ENCODE results near the gene ZMIZ1.

Gene ZMIZ1

GRCh38 chr10:79038104-79038840, 30.5 kb upstream of the ZMIZ1 start:
- Histone ChIP-seq H3K9me3 (ENCODE audit: insufficient read depth, low read depth, low read length) (no peaks in the 10 kb centered on the region), H3K27me3 (ENCODE audit: insufficient read depth, low read length, poor library complexity, severe bottlenecking) (no peaks in the 10 kb centered on the region), H4K20me1 (ENCODE audit: insufficient read depth, low read length, poor library complexity, severe bottlenecking) (no peaks in the 10 kb centered on the region), H2AFZ (ENCODE audit: low read length) (peak overlapping the region; percentile 39; the same call in 1 of the 2 replicates), H3K9me2 (replicated peaks; ENCODE audit: low read depth, low read length) (no peaks in the 10 kb centered on the region), H3K4me2 (ENCODE audit: low read depth, low read length, poor library complexity, severe bottlenecking) (no peak overlapping the region), H3K4me1 (ENCODE audit: insufficient read depth, low read length, poor library complexity, severe bottlenecking) (peaks cover 16% of the 10 kb centered on the region), H3K4me3 (ENCODE audit: low read length, poor library complexity, severe bottlenecking) (no peak overlapping the region), H3K9ac (ENCODE audit: low read depth, low read length, poor library complexity, severe bottlenecking) (no peak overlapping the region), H3K36me3 (ENCODE audit: insufficient read depth, low read length) (no peaks in the 10 kb centered on the region), H3F3A (ENCODE audit: low read depth) (no peaks in the 10 kb centered on the region), H3K79me2 (ENCODE audit: insufficient read depth, low read length) (no peaks in the 10 kb centered on the region)
- TF ChIP-seq EZH2phosphoT487 (IDR thresholded peaks at IDR 0.05; ENCODE audit: borderline replicate concordance) (no peak), CTCF (conservative IDR thresholded peaks at IDR 0.05; ENCODE audit: low read length) (no peak)

- Histone ChIP-seq H3K4me3 (ENCODE audit: low read length, poor library complexity, severe bottlenecking) (no peak overlapping the region), H2AFZ (ENCODE audit: low read length) (peak overlapping the region; percentile 39; the same call in 1 of the 2 replicates)
- TF ChIP-seq EZH2phosphoT487 (IDR thresholded peaks at IDR 0.05; ENCODE audit: borderline replicate concordance) (no peak), CTCF (conservative IDR thresholded peaks at IDR 0.05; ENCODE audit: low read length) (no peak)
Measured at GRCh38 chr10:79038841-79039201, 29.9 kb upstream of the ZMIZ1 start.

GRCh38 chr10:79042639-79043411, 25.9 kb upstream of the ZMIZ1 start:
- no peak overlapping the region for H2AFZ ChIP-seq (ENCODE audit: low read length)
- H4K20me1 ChIP-seq (ENCODE audit: insufficient read depth, low read length, poor library complexity, severe bottlenecking): no peaks in the 10 kb centered on the region
- no peaks in the 10 kb centered on the region for H3K9me2 ChIP-seq (replicated peaks; ENCODE audit: low read depth, low read length)
- H3K27me3 ChIP-seq (ENCODE audit: insufficient read depth, low read length, poor library complexity, severe bottlenecking): no peaks in the 10 kb centered on the region
- H3F3A ChIP-seq (ENCODE audit: low read depth): 0 out of 2 replicates have a peak, but pooled peaks cover 3% of the 10 kb centered on the region
- H3K4me2 ChIP-seq (ENCODE audit: low read depth, low read length, poor library complexity, severe bottlenecking): no peak overlapping the region
- TF ChIP-seq EZH2phosphoT487 (IDR thresholded peaks at IDR 0.05; ENCODE audit: borderline replicate concordance) (no peak), CTCF (conservative IDR thresholded peaks at IDR 0.05; ENCODE audit: low read length) (no peak)
- H3K36me3 ChIP-seq (ENCODE audit: insufficient read depth, low read length): no peaks in the 10 kb centered on the region
- no peak overlapping the region for H3K9ac ChIP-seq (ENCODE audit: low read depth, low read length, poor library complexity, severe bottlenecking)
- H3K4me1 ChIP-seq (ENCODE audit: insufficient read depth, low read length, poor library complexity, severe bottlenecking): peaks cover 41% of the 10 kb centered on the region
- H3K9me3 ChIP-seq (ENCODE audit: insufficient read depth, low read depth, low read length): no peaks in the 10 kb centered on the region
- no peaks in the 10 kb centered on the region for H3K79me2 ChIP-seq (ENCODE audit: insufficient read depth, low read length)
- no peak overlapping the region for H3K4me3 ChIP-seq (ENCODE audit: low read length, poor library complexity, severe bottlenecking)

More at GRCh38 chr10:79038841-79039201, 29.9 kb upstream of the ZMIZ1 start:
- Histone ChIP-seq H3K9me3 (ENCODE audit: insufficient read depth, low read depth, low read length) (no peaks in the 10 kb centered on the region), H3K9me2 (replicated peaks; ENCODE audit: low read depth, low read length) (no peaks in the 10 kb centered on the region), H3K9ac (ENCODE audit: low read depth, low read length, poor library complexity, severe bottlenecking) (no peak overlapping the region), H3K79me2 (ENCODE audit: insufficient read depth, low read length) (no peaks in the 10 kb centered on the region), H4K20me1 (ENCODE audit: insufficient read depth, low read length, poor library complexity, severe bottlenecking) (no peaks in the 10 kb centered on the region), H3K36me3 (ENCODE audit: insufficient read depth, low read length) (no peaks in the 10 kb centered on the region), H3F3A (ENCODE audit: low read depth) (no peaks in the 10 kb centered on the region), H3K4me1 (ENCODE audit: insufficient read depth, low read length, poor library complexity, severe bottlenecking) (peaks cover 16% of the 10 kb centered on the region), H3K27me3 (ENCODE audit: insufficient read depth, low read length, poor library complexity, severe bottlenecking) (no peaks in the 10 kb centered on the region), H3K4me2 (ENCODE audit: low read depth, low read length, poor library complexity, severe bottlenecking) (no peak overlapping the region)

All from Loucy (cell line).